GM12878 (cell line): Measurements from ENCODE around the gene CLBA1. TPM values are rescaled to one million over a fixed set of nuclear protein-coding genes. Genes with fewer than 3 reads are reported as not detected.

Experiments
- ATAC-seq: fragments of 200-7000 bp; cut with Tn5 transposase; 3 replicates; pipeline ENCODE4 v1.9.1; 2020; ENCODE audit warnings: mild to moderate bottlenecking, moderate library complexity
- BruUV-seq: library from RNA; stranded (reverse); fragments of 400-500 nt; replicated peaks from 2 replicates; lab custom pipeline; 2021; lab: Mats Ljungman, UMichigan
- CTCF ChIA-PET: fragments of 300-600 bp; sonication (Branson Sonifier 250); formaldehyde crosslinking; extraction: SDS; loops from one replicate; lab custom pipeline; 2021; ENCODE audit warnings: inconsistent platforms; lab: Yijun Ruan, JAX
- POLR2A ChIA-PET: fragments of 350-600 bp; formaldehyde crosslinking; extraction: SDS; loops from one replicate; lab custom pipeline; 2021; ENCODE audit warnings: inconsistent platforms; lab: Charles Lee
- RAD21 ChIA-PET: fragments of 300-600 bp; sonication (Branson Sonifier 250); formaldehyde crosslinking; loops from one replicate; lab custom pipeline; 2023; ENCODE audit warnings: antibody characterized with exemption; ENCODE audit not compliant: unreplicated experiment; lab: Charles Lee
- SMC1A ChIA-PET: fragments of 300-600 bp; sonication (Branson Sonifier 250); formaldehyde crosslinking; loops from one replicate; lab custom pipeline; 2023; ENCODE audit not compliant: unreplicated experiment, uncharacterized antibody; lab: Charles Lee
- DNase-seq: peaks from one replicate; pipeline ENCODE4 v3.0.0-alpha.2; 2011; ENCODE audit warnings: low read depth, low spot score
- FAIRE-seq: peaks from 3 replicates; lab custom pipeline; 2011; peaks lifted over from hg19 to GRCh38; lab: Jason Lieb, UNC
- H2AFZ ChIP-seq: 2 replicates; pipeline ENCODE4 v1.6.0; 2011; ENCODE audit warnings: low read depth, low read length, control low read depth; ENCODE audit not compliant: control insufficient read depth
- H3K27ac ChIP-seq: 2 replicates; pipeline ENCODE4 v1.5.1; 2011; ENCODE audit warnings: control low read depth; ENCODE audit not compliant: control insufficient read depth, insufficient read depth
- H3K27me3 ChIP-seq, 2 experiments: replicated peaks in 1 of 2; 2 replicates each; pipeline versions ENCODE4 v1.6.0 to v1.6.1; 2011; ENCODE audit warnings: low read length in 1 of 2; ENCODE audit not compliant: control insufficient read depth in 2 of 2, insufficient read depth in 2 of 2
- H3K36me3 ChIP-seq, 2 experiments: 2 replicates each; pipeline ENCODE4 v1.5.1; 2011; ENCODE audit warnings: low read length in 1 of 2; ENCODE audit not compliant: control insufficient read depth in 2 of 2, insufficient read depth in 2 of 2
- H3K4me1 ChIP-seq: 2 replicates; pipeline ENCODE4 v1.6.1; 2011; ENCODE audit warnings: mild to moderate bottlenecking, low read length, moderate library complexity, mixed read lengths; ENCODE audit not compliant: control insufficient read depth, insufficient read depth
- H3K4me2 ChIP-seq: 2 replicates; pipeline ENCODE4 v1.6.0; 2011; ENCODE audit warnings: control low read depth; ENCODE audit not compliant: control insufficient read depth, insufficient read depth
- H3K4me3 ChIP-seq: fragments of 200-600 bp; sonication (generic); 2 replicates; pipeline ENCODE4 v1.5.1; 2016
- H3K79me2 ChIP-seq: 2 replicates; pipeline ENCODE4 v1.6.0; 2011; ENCODE audit warnings: low read length; ENCODE audit not compliant: control insufficient read depth, insufficient read depth
- H3K9ac ChIP-seq: 2 replicates; pipeline ENCODE4 v1.8.0; 2011; ENCODE audit warnings: low read length, control low read depth, mixed read lengths; ENCODE audit not compliant: control insufficient read depth, insufficient read depth
- H3K9me3 ChIP-seq: replicated peaks from 3 replicates; pipeline ENCODE4 v1.5.1; 2011; ENCODE audit warnings: mild to moderate bottlenecking, low read length; ENCODE audit not compliant: control insufficient read depth, insufficient read depth
- H4K20me1 ChIP-seq: 2 replicates; pipeline ENCODE4 v1.6.0; 2011; ENCODE audit not compliant: control insufficient read depth, insufficient read depth
- BMI1 ChIP-seq: fragments of 450-650 bp; IDR thresholded peaks from 2 replicates; pipeline ENCODE4 v1.6.1; 2016; ENCODE audit warnings: mild to moderate bottlenecking, moderate library complexity, borderline replicate concordance
- CHD4 ChIP-seq: fragments of 200-600 bp; sonication (generic); IDR thresholded peaks from 2 replicates; pipeline ENCODE4 v1.6.1; 2016; ENCODE audit warnings: mild to moderate bottlenecking
- IKZF1 ChIP-seq: fragments of 450-650 bp; conservative IDR thresholded peaks from 2 replicates; pipeline ENCODE4 v1.6.1; 2017; ENCODE audit warnings: antibody characterized with exemption, mild to moderate bottlenecking
- KLF5 ChIP-seq: fragments of 450-650 bp; IDR thresholded peaks from 2 replicates; pipeline ENCODE4 v1.6.1; 2014; ENCODE audit warnings: mild to moderate bottlenecking; ENCODE audit not compliant: partially characterized antibody
- MEF2B ChIP-seq: fragments of 450-650 bp; IDR thresholded peaks from 2 replicates; pipeline ENCODE4 v1.6.1; 2018; ENCODE audit warnings: mild to moderate bottlenecking, moderate library complexity; ENCODE audit not compliant: partially characterized antibody, poor library complexity, severe bottlenecking
- MTA2 ChIP-seq: fragments of 450-650 bp; IDR thresholded peaks from 2 replicates; pipeline ENCODE4 v1.6.1; 2016; ENCODE audit warnings: low read depth, mild to moderate bottlenecking, moderate library complexity
- NFXL1 ChIP-seq: fragments of 450-650 bp; IDR thresholded peaks from 2 replicates; pipeline ENCODE4 v1.6.1; 2017; ENCODE audit warnings: antibody characterized with exemption, mild to moderate bottlenecking, borderline replicate concordance
- SIN3A ChIP-seq: IDR thresholded peaks from 2 replicates; pipeline ENCODE4 v1.6.1; 2012; ENCODE audit warnings: low read depth, low read length, improper control_type of control experiment
- STAT1 ChIP-seq: fragments of 450-650 bp; conservative IDR thresholded peaks from 2 replicates; pipeline ENCODE4 v1.6.1; 2014; ENCODE audit warnings: antibody characterized with exemption, mild to moderate bottlenecking
- TCF7 ChIP-seq: IDR thresholded peaks from 2 replicates; pipeline ENCODE4 v1.6.1; 2014; ENCODE audit warnings: antibody characterized with exemption, borderline replicate concordance
- WRNIP1 ChIP-seq: IDR thresholded peaks from 2 replicates; pipeline ENCODE4 v1.6.1; 2011; ENCODE audit warnings: low read depth, low read length, improper control_type of control experiment, borderline replicate concordance
- ZSCAN29 ChIP-seq: fragments of 450-650 bp; IDR thresholded peaks from 2 replicates; pipeline ENCODE4 v1.6.1; 2017; ENCODE audit warnings: mild to moderate bottlenecking, moderate library complexity
- ZZZ3 ChIP-seq: IDR thresholded peaks from 2 replicates; pipeline ENCODE4 v1.6.1; 2011; ENCODE audit warnings: low read depth; ENCODE audit not compliant: control insufficient read depth, insufficient read length
- WGBS: methylation state at CpG from one replicate; pipeline ENCODE4 v1.1.6; 2016; ENCODE audit warnings: low lambda C conversion rate; ENCODE audit not compliant: insufficient replicate concordance, insufficient coverage; ENCODE audit errors: missing lambda C conversion rate; 5-methylcytosine and 5-hydroxymethylcytosine counted together
- in situ Hi-C: fragments of 300-500 bp; cut with MboI; formaldehyde crosslinking; loops from 9 replicates; pipeline ENCODE4 v1.14.3; 2018; ENCODE audit warnings: mixed read lengths
- intact Hi-C: fragments of 100-400 bp; cut with micrococcal nuclease; formaldehyde crosslinking; loops from one replicate; pipeline ENCODE4 v1.14.2; 2022; ENCODE audit not compliant: unreplicated experiment
- polyA plus RNA-seq, 11 experiments: library from polyadenylated mRNA; depleted of rRNA in 4 of 11; unstranded in 6 of 11; stranded (reverse) in 5 of 11; fragments of >200 nt; fragmentation: Nextera tagmentation in 4 of 11; fragmentation: Illumina TruSeq in 1 of 11; extraction: Ambion mirVana in 4 of 11; extraction: Trizol in 1 of 11; gene quantifications; 1 replicate in 1 of 11; 2 replicates in 10 of 11; pipeline versions ENCODE4 v1.2.1 to v1.2.3, GENCODE V29; 2011 to 2016; ENCODE audit warnings: inconsistent platforms in 2 of 11, missing spikeins in 2 of 11, low read depth in 1 of 11
- total RNA-seq, 4 experiments: library from RNA; depleted of rRNA in 3 of 4; stranded (reverse); fragments of >200 nt in 3 of 4; fragmentation: Illumina TruSeq in 1 of 4; extraction: Trizol in 1 of 4; gene quantifications; 2 replicates each; pipeline versions ENCODE4 v1.2.1 to v1.2.3, GENCODE V29; 2013 to 2021
- TF ChIP-seq, protein P1 (sequence below): IDR thresholded peaks from 2 replicates; pipeline ENCODE4 v1.6.1; 2012; ENCODE audit warnings: improper control_type of control experiment, low read depth, low read length; ENCODE audit not compliant: insufficient replicate concordance
- TF ChIP-seq, protein P2 (sequence below): IDR thresholded peaks from 2 replicates; pipeline ENCODE4 v1.6.1; 2012; ENCODE audit warnings: low read depth, low read length, improper control_type of control experiment

Gene CLBA1
- total and polyA plus RNA-seq, 10 of the 15 experiments (the other 5 are each of a cell fraction or from before 2014, with no cell fraction given) = 0.07 to 1.1 (median 0.62) TPM; not detected in 1

DNA sequence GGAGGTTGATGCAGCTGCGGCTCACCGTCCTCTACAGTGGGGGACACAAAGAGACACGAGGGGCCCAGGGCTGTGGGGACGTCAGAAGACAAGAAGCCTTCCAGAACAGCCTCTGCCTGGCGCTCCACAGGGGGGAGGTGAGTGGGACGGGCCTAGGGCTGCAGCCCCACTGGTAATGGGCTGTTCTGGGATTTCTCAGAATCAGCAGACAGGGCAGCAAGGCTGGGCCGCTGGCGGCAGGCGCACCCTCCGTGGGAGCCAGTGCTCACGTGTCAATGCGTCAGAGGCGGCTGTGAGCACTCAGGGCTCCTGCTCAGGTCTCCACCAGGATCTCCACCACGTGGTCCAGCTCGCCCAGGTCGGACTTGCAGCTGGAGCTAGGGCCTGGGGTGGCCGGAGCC is 25.3 kb downstream of the CLBA1 start:
- Histone ChIP-seq H3K4me2 (no peak overlapping the region), H4K20me1 (no peaks in the 10 kb centered on the region; the same call in none of the 2 replicates), H3K36me3 (peaks cover 44 to 48% of the 10 kb centered on the region in 2 experiments), H3K9ac (no peak overlapping the region), H3K4me3 (no peak overlapping the region), H3K4me1 (peaks cover 20% of the 10 kb centered on the region), H3K79me2 (peaks cover 66% of the 10 kb centered on the region), H3K9me3 (no peaks in the 10 kb centered on the region), H3K27ac (no peak overlapping the region), H3K27me3 (no peaks in the 10 kb centered on the region), H2AFZ (no peak overlapping the region)
- ChIA-PET POLR2A (no interaction called here), RAD21 (no interaction called here), CTCF (no interaction called here), SMC1A (no interaction called here)
- 81% methylated on average over 17 of the region's 17 CpGs for WGBS
- in situ Hi-C loops = no loop called here
- DNase-seq (no peak), FAIRE-seq (no peak), ATAC-seq (no peak)
- intact Hi-C loops = no loop called here
- no peak for TF ChIP-seq MEF2B
- no peak for TF ChIP-seq KLF5
- TF ChIP-seq ZZZ3 = no peak
- no peak for TF ChIP-seq ZSCAN29
- TF ChIP-seq TCF7 = no peak
- TF ChIP-seq, protein P1, sequence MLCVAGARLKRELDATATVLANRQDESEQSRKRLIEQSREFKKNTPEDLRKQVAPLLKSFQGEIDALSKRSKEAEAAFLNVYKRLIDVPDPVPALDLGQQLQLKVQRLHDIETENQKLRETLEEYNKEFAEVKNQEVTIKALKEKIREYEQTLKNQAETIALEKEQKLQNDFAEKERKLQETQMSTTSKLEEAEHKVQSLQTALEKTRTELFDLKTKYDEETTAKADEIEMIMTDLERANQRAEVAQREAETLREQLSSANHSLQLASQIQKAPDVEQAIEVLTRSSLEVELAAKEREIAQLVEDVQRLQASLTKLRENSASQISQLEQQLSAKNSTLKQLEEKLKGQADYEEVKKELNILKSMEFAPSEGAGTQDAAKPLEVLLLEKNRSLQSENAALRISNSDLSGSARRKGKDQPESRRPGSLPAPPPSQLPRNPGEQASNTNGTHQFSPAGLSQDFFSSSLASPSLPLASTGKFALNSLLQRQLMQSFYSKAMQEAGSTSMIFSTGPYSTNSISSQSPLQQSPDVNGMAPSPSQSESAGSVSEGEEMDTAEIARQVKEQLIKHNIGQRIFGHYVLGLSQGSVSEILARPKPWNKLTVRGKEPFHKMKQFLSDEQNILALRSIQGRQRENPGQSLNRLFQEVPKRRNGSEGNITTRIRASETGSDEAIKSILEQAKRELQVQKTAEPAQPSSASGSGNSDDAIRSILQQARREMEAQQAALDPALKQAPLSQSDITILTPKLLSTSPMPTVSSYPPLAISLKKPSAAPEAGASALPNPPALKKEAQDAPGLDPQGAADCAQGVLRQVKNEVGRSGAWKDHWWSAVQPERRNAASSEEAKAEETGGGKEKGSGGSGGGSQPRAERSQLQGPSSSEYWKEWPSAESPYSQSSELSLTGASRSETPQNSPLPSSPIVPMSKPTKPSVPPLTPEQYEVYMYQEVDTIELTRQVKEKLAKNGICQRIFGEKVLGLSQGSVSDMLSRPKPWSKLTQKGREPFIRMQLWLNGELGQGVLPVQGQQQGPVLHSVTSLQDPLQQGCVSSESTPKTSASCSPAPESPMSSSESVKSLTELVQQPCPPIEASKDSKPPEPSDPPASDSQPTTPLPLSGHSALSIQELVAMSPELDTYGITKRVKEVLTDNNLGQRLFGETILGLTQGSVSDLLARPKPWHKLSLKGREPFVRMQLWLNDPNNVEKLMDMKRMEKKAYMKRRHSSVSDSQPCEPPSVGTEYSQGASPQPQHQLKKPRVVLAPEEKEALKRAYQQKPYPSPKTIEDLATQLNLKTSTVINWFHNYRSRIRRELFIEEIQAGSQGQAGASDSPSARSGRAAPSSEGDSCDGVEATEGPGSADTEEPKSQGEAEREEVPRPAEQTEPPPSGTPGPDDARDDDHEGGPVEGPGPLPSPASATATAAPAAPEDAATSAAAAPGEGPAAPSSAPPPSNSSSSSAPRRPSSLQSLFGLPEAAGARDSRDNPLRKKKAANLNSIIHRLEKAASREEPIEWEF = no peak
- TF ChIP-seq NFXL1 = no peak
- TF ChIP-seq CHD4 = no peak
- TF ChIP-seq IKZF1 = no peak
- TF ChIP-seq, protein P2, sequence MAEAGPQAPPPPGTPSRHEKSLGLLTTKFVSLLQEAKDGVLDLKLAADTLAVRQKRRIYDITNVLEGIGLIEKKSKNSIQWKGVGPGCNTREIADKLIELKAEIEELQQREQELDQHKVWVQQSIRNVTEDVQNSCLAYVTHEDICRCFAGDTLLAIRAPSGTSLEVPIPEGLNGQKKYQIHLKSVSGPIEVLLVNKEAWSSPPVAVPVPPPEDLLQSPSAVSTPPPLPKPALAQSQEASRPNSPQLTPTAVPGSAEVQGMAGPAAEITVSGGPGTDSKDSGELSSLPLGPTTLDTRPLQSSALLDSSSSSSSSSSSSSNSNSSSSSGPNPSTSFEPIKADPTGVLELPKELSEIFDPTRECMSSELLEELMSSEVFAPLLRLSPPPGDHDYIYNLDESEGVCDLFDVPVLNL = no peak
- no peak for TF ChIP-seq BMI1
- TF ChIP-seq STAT1 = no peak
- no peak for TF ChIP-seq SIN3A
- TF ChIP-seq WRNIP1 = no peak
- no peak for TF ChIP-seq MTA2
- no TSS peak for BruUV-seq
